HepG2 (cell line): Measurements from ENCODE around the gene SPHK1. TPM values are rescaled to one million over a fixed set of nuclear protein-coding genes. Genes with fewer than 3 reads are reported as not detected.

ENCODE experiments used
- ATRX ChIP-seq: sonication (generic); formaldehyde crosslinking; IDR thresholded peaks from 2 replicates; pipeline ENCODE4 v1.4.0; 2020; ENCODE audit warnings: missing genetic modification reagents, borderline replicate concordance
- CERS6 ChIP-seq: sonication (generic); formaldehyde crosslinking; IDR thresholded peaks from 2 replicates; pipeline ENCODE4 v1.5.0; 2020; ENCODE audit warnings: missing genetic modification reagents
- CHD2 ChIP-seq: IDR thresholded peaks from 2 replicates; pipeline ENCODE4 v1.6.1; 2011; ENCODE audit warnings: low read depth, low read length, improper control_type of control experiment
- DDIT3 ChIP-seq: sonication (generic); formaldehyde crosslinking; IDR thresholded peaks from 2 replicates; pipeline ENCODE4 v1.4.0; 2020; ENCODE audit warnings: mild to moderate bottlenecking, missing genetic modification reagents
- EED ChIP-seq: sonication (generic); formaldehyde crosslinking; IDR thresholded peaks from 2 replicates; pipeline ENCODE4 v1.5.0; 2020; ENCODE audit warnings: mild to moderate bottlenecking, missing genetic modification reagents
- FOXJ3 ChIP-seq: sonication (generic); formaldehyde crosslinking; IDR thresholded peaks from 2 replicates; pipeline ENCODE4 v1.4.0; 2020; ENCODE audit warnings: missing genetic modification reagents, mild to moderate bottlenecking, borderline replicate concordance
- GATAD2A ChIP-seq: IDR thresholded peaks from 2 replicates; pipeline ENCODE4 v1.6.1; 2016
- HINFP ChIP-seq: sonication (generic); formaldehyde crosslinking; IDR thresholded peaks from 2 replicates; pipeline ENCODE4 v1.4.0; 2020; ENCODE audit warnings: low read depth, mild to moderate bottlenecking, missing genetic modification reagents
- HOXA7 ChIP-seq: sonication (generic); formaldehyde crosslinking; IDR thresholded peaks from 2 replicates; pipeline ENCODE4 v1.8.1; 2022; ENCODE audit warnings: mild to moderate bottlenecking, missing genetic modification reagents, moderate library complexity
- ISL2 ChIP-seq: sonication (generic); formaldehyde crosslinking; IDR thresholded peaks from 2 replicates; pipeline ENCODE4 v1.5.0; 2020; ENCODE audit warnings: missing genetic modification reagents
- JUND ChIP-seq: sonication (generic); formaldehyde crosslinking; IDR thresholded peaks from 2 replicates; pipeline ENCODE4 v1.8.0; 2022; ENCODE audit warnings: mild to moderate bottlenecking, missing genetic modification reagents
- MED1 ChIP-seq: sonication (generic); formaldehyde crosslinking; IDR thresholded peaks from 2 replicates; pipeline ENCODE4 v1.4.0; 2020; ENCODE audit warnings: missing genetic modification reagents
- MEF2D ChIP-seq: sonication (generic); formaldehyde crosslinking; IDR thresholded peaks from 2 replicates; pipeline ENCODE4 v1.5.1; 2020; ENCODE audit warnings: mild to moderate bottlenecking, missing genetic modification reagents
- MEIS2 ChIP-seq: sonication (generic); formaldehyde crosslinking; IDR thresholded peaks from 2 replicates; pipeline ENCODE4 v1.9.0; 2021; ENCODE audit warnings: mild to moderate bottlenecking, missing genetic modification reagents
- MXD1 ChIP-seq: sonication (generic); formaldehyde crosslinking; IDR thresholded peaks from 2 replicates; pipeline ENCODE4 v1.4.0; 2020; ENCODE audit warnings: mild to moderate bottlenecking, missing genetic modification reagents
- NFKB2 ChIP-seq: sonication (generic); formaldehyde crosslinking; IDR thresholded peaks from 2 replicates; pipeline ENCODE4 v1.4.0; 2020; ENCODE audit warnings: missing genetic modification reagents, borderline replicate concordance
- RXRA ChIP-seq: sonication (generic); formaldehyde crosslinking; IDR thresholded peaks from 2 replicates; pipeline ENCODE4 v1.5.1; 2020; ENCODE audit warnings: missing genetic modification reagents
- SOX13 ChIP-seq, 3 experiments: fragments of 450-650 bp in 1 of 3; sonication (generic) in 1 of 3; formaldehyde crosslinking in 1 of 3; IDR thresholded peaks in 2 of 3; conservative IDR thresholded peaks in 1 of 3; 2 replicates each; pipeline versions ENCODE4 v1.5.0 to v1.6.1; 2016 to 2020; ENCODE audit warnings: antibody characterized with exemption in 1 of 3, mild to moderate bottlenecking in 1 of 3, missing compliant biosample characterization in 1 of 3, missing genetic modification reagents in 1 of 3, moderate library complexity in 1 of 3
- SP4 ChIP-seq: sonication (generic); formaldehyde crosslinking; IDR thresholded peaks from 2 replicates; pipeline ENCODE4 v1.8.1; 2023; ENCODE audit warnings: mild to moderate bottlenecking, missing genetic modification reagents
- TEAD2 ChIP-seq: sonication (generic); formaldehyde crosslinking; IDR thresholded peaks from 2 replicates; pipeline ENCODE4 v1.9.0; 2021; ENCODE audit warnings: missing genetic modification reagents
- ZNF414 ChIP-seq: sonication (generic); formaldehyde crosslinking; IDR thresholded peaks from 2 replicates; pipeline ENCODE4 v1.5.0; 2020; ENCODE audit warnings: missing genetic modification reagents
- ZNF501 ChIP-seq: sonication (generic); formaldehyde crosslinking; IDR thresholded peaks from 2 replicates; pipeline ENCODE4 v1.5.1; 2020; ENCODE audit warnings: mild to moderate bottlenecking, moderate library complexity, missing genetic modification reagents
- ZNF530 ChIP-seq: sonication (generic); formaldehyde crosslinking; IDR thresholded peaks from 2 replicates; pipeline ENCODE4 v1.5.0; 2020; ENCODE audit warnings: low read depth, mild to moderate bottlenecking, missing genetic modification reagents
- ZNF839 ChIP-seq: sonication (generic); formaldehyde crosslinking; IDR thresholded peaks from 2 replicates; pipeline ENCODE4 v1.4.0; 2020; ENCODE audit warnings: missing genetic modification reagents, mild to moderate bottlenecking, borderline replicate concordance
- ZSCAN22 ChIP-seq: sonication (generic); formaldehyde crosslinking; IDR thresholded peaks from 2 replicates; pipeline ENCODE4 v1.4.0; 2020; ENCODE audit warnings: mild to moderate bottlenecking, missing genetic modification reagents
- polyA plus RNA-seq, 8 experiments: library from polyadenylated mRNA; depleted of rRNA in 3 of 8; stranded (reverse) in 7 of 8; unstranded in 1 of 8; fragments of >200 nt; fragmentation: Illumina TruSeq in 4 of 8; extraction: Trizol in 4 of 8; gene quantifications; 2 replicates each; pipeline versions ENCODE4 v1.2.1 to v1.2.3, GENCODE V29; 2011 to 2016; ENCODE audit warnings: low read depth in 4 of 8, missing spikeins in 1 of 8, mixed read lengths in 1 of 8; ENCODE audit not compliant: insufficient read depth in 1 of 8
- total RNA-seq, 5 experiments: library from RNA; depleted of rRNA; stranded (reverse); fragments of >200 nt; fragmentation: Illumina TruSeq; extraction: Trizol; gene quantifications; 2 replicates each; pipeline ENCODE4 v1.2.3, GENCODE V29; 2016; ENCODE audit warnings: low read depth in 1 of 5

The SPHK1 gene
- total and polyA plus RNA-seq, 2 of the 13 experiments (the other 11 are each of a cell fraction or from before 2014, with no cell fraction given): 129 to 160 TPM

- TF ChIP-seq ZNF414 (CRISPR knock-in tag) (no peak), NFKB2 (peak; percentile 41; the same call in 1 of the 2 replicates), JUND (CRISPR knock-in tag) (peak; percentile 32; the same call in 1 of the 2 replicates), EED (CRISPR knock-in tag) (0 out of 2 replicates have a peak, but pooled peaks have one; percentile 48), MEIS2 (CRISPR knock-in tag) (no peak), ISL2 (peak; percentile 25; the same call in 1 of the 2 replicates), ZNF501 (CRISPR knock-in tag) (peak; percentile 27; the same call in 1 of the 2 replicates), ATRX (CRISPR knock-in tag) (no peak), CHD2 (no peak), GATAD2A (0 out of 2 replicates have a peak, but pooled peaks have one; percentile 14), RXRA (CRISPR knock-in tag) (peak; percentile 62; the same call in 1 of the 2 replicates), SOX13 (IDR thresholded peaks at IDR 0.05) (no peak), SOX13 (CRISPR knock-in tag; conservative IDR thresholded peaks at IDR 0.05 in 1 of 2, IDR thresholded peaks at IDR 0.05 in 1 of 2) (no peak; a peak in 1 of 4 replicates), ZNF839 (no peak), MED1 (CRISPR knock-in tag) (peak; percentile 35; the same call in 1 of the 2 replicates), HOXA7 (CRISPR knock-in tag) (no peak), MXD1 (CRISPR knock-in tag) (no peak), ZNF530 (no peak), DDIT3 (CRISPR knock-in tag) (no peak), MEF2D (CRISPR knock-in tag) (no peak), SP4 (CRISPR knock-in tag) (0 out of 2 replicates have a peak, but pooled peaks have one; percentile 25), ZSCAN22 (CRISPR knock-in tag) (no peak), TEAD2 (no peak), CERS6 (CRISPR knock-in tag) (peak; percentile 54; the same call in 1 of the 2 replicates), FOXJ3 (CRISPR knock-in tag) (no peak), HINFP (no peak)
Observed at GRCh38 chr17:76397687-76398522, 13.5 kb downstream of the SPHK1 start (continued).
